ENCODE data around the gene CTNNBL1. TPM values are rescaled to one million over a fixed set of nuclear protein-coding genes. Genes with fewer than 3 reads are reported as not detected.

CTNNBL1 gene
- total RNA-seq, 1 donor from 2014 or later, result 63.4 TPM

GRCh38 chr20:37882961-37883712 is 189.3 kb downstream of the CTNNBL1 start:
- no peak for ATAC-seq
- intact Hi-C loops (cut with micrococcal nuclease), result no loop called here

GRCh38 chr20:37885042-37885441 is 191.2 kb downstream of the CTNNBL1 start:
- no peak for DNase-seq
- intact Hi-C loops (cut with micrococcal nuclease), result no loop called here
- no peak for ATAC-seq

More at GRCh38 chr20:37882961-37883712, 189.3 kb downstream of the CTNNBL1 start:
- no peak for DNase-seq

- intact Hi-C loops (cut with micrococcal nuclease), result no loop called here
- ATAC-seq (peak; percentile 63), DNase-seq (no peak)
Observed at GRCh38 chr20:37885593-37886503, 192.0 kb downstream of the CTNNBL1 start.

- ATAC-seq (peak; percentile 93), DNase-seq (peak; percentile 88)
- intact Hi-C loops (cut with micrococcal nuclease), result no loop called here
Observed at GRCh38 chr20:37886851-37887297, 193.0 kb downstream of the CTNNBL1 start.

GRCh38 chr20:37888641-37889040 is 194.8 kb downstream of the CTNNBL1 start:
- DNase-seq (no peak), ATAC-seq (no peak)
- intact Hi-C loops (cut with micrococcal nuclease), result no loop called here

GRCh38 chr20:37890108-37890507 is 196.3 kb downstream of the CTNNBL1 start:
- DNase-seq (no peak), ATAC-seq (no peak)
- intact Hi-C loops (cut with micrococcal nuclease), result no loop called here

GRCh38 chr20:37890643-37891042 is 196.8 kb downstream of the CTNNBL1 start:
- DNase-seq (no peak), ATAC-seq (no peak)
- intact Hi-C loops (cut with micrococcal nuclease), result no loop called here

GRCh38 chr20:37892001-37892400 is 198.2 kb downstream of the CTNNBL1 start:
- DNase-seq, result no peak
- no peak for ATAC-seq
- intact Hi-C loops (cut with micrococcal nuclease), result no loop called here

- ATAC-seq (no peak), DNase-seq (no peak)
- intact Hi-C loops (cut with micrococcal nuclease), result no loop called here
Observed at GRCh38 chr20:37893566-37894241, 199.9 kb downstream of the CTNNBL1 start.

GRCh38 chr20:37894454-37894853 is 200.6 kb downstream of the CTNNBL1 start:
- no peak for DNase-seq
- intact Hi-C loops (cut with micrococcal nuclease), result no loop called here
- no peak for ATAC-seq

GRCh38 chr20:37895166-37895565 is 201.3 kb downstream of the CTNNBL1 start:
- intact Hi-C loops (cut with micrococcal nuclease), result no loop called here

GRCh38 chr20:37896932-37897548 is 203.2 kb downstream of the CTNNBL1 start:
- ATAC-seq, result peak; percentile 72
- intact Hi-C loops (cut with micrococcal nuclease), result no loop called here
- DNase-seq, result no peak

More at GRCh38 chr20:37895166-37895565, 201.3 kb downstream of the CTNNBL1 start:
- DNase-seq (no peak), ATAC-seq (no peak)

GRCh38 chr20:37898233-37899104 is 204.6 kb downstream of the CTNNBL1 start:
- intact Hi-C loops (cut with micrococcal nuclease), result no loop called here
- ATAC-seq, result no peak

GRCh38 chr20:37899105-37900045 is 205.5 kb downstream of the CTNNBL1 start:
- no peak for DNase-seq
- no peak for ATAC-seq
- intact Hi-C loops (cut with micrococcal nuclease), result no loop called here

More at GRCh38 chr20:37898233-37899104, 204.6 kb downstream of the CTNNBL1 start:
- DNase-seq, result no peak

- ATAC-seq, result no peak
- no peak for DNase-seq
- intact Hi-C loops (cut with micrococcal nuclease), result no loop called here
Observed at GRCh38 chr20:37901240-37901639, 207.4 kb downstream of the CTNNBL1 start.

- intact Hi-C loops (cut with micrococcal nuclease), result no loop called here
- ATAC-seq (peak; percentile 70), DNase-seq (no peak)
Observed at GRCh38 chr20:37901654-37902503, 208.0 kb downstream of the CTNNBL1 start.

Measured in left ventricle myocardium superior (tissue), 1 donor.